GM15510 (cell line): ENCODE data around the gene PINLYP.
A peak's percentile ranks its signal among the peaks of the same experiment; 100 is the strongest.

Experiments used
- POLR2A ChIP-seq: IDR thresholded peaks from 3 replicates; pipeline ENCODE4 v1.6.1; 2011; ENCODE audit warnings: borderline replicate concordance; ENCODE audit not compliant: insufficient read length; ENCODE audit errors: extremely low read depth

PINLYP gene

GRCh38 chr19:43592800-43593350 lies 17.3 kb downstream of the PINLYP start:
- no peak for TF ChIP-seq POLR2A

DNA sequence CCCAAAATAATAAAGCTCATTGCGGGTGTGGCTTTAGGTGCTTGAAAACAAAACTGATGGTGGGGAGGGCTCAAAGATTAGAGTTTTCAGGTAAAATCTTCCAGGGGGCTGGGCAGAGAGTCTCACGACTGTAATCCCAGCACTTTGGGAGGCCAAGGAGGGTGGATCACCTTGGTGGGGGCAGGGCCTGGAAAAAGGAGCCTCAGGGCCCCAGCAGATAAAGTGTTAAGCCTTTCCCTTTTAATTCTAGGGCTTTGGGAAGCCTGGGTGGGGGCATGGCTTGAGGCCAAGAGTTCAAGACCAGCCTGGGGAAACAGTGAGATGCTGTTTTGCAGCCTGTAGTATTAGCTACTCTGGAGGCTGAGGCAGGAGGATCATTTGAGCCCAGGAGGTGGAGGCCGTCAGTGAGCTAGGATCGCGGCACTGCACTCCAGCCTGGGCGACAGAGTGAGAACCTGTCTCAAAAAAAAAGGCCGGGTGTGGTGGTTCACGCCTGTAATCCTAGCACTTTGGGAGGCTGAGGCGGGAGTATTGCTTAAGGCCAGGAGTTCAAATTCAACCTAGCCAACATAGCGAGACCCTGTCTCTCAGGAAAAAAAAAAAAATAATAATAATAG lies 18.6 kb downstream of the PINLYP start:
- TF ChIP-seq POLR2A: no peak

- no peak for TF ChIP-seq POLR2A
These were observed 19.4 kb downstream of the PINLYP start for GRCh38 chr19:43594710-43595604.

GRCh38 chr19:43595605-43595998 lies 20.0 kb downstream of the PINLYP start:
- TF ChIP-seq POLR2A: no peak

- TF ChIP-seq POLR2A: peak; percentile 66
These were observed 20.6 kb downstream of the PINLYP start, which contains the start of the genes IRGQ and ZNF576 for GRCh38 chr19:43595999-43596841. IRGQ (minus strand) TSS chr19:43596134; CDS start chr19:43595338, 796 bp downstream. ZNF576 (plus strand) TSS chr19:43596595; CDS start chr19:43597109, 514 bp downstream.

- no peak for TF ChIP-seq POLR2A
These were observed 21.4 kb downstream of the PINLYP start for GRCh38 chr19:43596842-43597461.

DNA sequence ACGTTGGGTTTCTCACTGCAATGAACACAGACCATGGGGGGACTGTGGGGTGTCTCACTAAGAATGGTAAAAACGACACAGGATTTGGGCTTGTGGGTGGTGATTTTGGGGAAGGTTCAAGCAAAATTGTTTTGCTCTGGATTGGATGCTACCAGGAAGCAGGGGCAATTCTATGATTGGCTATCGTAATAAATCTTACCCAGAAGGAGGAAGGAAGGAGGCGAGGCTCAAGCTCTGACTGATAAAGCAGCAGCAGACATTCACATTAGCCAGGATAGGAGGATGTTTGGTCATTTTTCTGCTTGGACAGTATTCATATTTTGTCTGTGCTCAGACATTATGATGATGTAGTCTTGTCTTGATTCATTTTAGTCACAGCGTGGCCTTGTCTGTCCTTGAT lies 22.3 kb downstream of the PINLYP start:
- TF ChIP-seq POLR2A: no peak

DNA sequence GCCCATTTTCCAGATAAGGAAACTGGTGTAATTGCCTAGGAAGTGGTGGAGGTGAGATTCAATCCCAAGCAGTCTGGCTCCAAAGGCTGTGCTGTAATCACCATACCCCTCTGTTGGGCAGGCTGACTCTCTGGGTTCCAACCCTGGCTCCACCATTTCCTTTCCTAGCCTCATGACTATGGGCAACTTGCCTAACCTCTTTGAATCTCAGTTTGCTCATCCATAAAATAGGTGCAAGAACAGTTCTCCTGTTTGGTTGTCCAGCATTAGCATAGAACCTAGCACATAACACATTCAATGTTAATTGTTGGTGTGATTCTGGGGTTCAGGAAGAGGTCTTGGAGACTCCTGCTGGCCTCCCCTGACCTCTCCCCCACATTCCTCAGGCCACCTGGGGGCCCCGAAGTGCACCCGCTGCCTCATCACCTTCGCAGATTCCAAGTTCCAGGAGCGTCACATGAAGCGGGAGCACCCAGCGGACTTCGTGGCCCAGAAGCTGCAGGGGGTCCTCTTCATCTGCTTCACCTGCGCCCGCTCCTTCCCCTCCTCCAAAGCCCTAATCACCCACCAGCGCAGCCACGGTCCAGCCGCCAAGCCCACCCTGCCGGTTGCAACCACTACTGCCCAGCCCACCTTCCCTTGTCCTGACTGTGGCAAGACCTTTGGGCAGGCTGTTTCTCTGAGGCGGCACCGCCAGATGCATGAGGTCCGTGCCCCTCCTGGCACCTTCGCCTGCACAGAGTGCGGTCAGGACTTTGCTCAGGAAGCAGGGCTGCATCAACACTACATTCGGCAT lies 23.0 kb downstream of the PINLYP start:
- TF ChIP-seq POLR2A: no peak

GRCh38 chr19:43599635-43600295 lies 24.2 kb downstream of the PINLYP start:
- no peak for TF ChIP-seq POLR2A

GRCh38 chr19:43605875-43606568 lies 30.4 kb downstream of the PINLYP start:
- TF ChIP-seq POLR2A: no peak

DNA sequence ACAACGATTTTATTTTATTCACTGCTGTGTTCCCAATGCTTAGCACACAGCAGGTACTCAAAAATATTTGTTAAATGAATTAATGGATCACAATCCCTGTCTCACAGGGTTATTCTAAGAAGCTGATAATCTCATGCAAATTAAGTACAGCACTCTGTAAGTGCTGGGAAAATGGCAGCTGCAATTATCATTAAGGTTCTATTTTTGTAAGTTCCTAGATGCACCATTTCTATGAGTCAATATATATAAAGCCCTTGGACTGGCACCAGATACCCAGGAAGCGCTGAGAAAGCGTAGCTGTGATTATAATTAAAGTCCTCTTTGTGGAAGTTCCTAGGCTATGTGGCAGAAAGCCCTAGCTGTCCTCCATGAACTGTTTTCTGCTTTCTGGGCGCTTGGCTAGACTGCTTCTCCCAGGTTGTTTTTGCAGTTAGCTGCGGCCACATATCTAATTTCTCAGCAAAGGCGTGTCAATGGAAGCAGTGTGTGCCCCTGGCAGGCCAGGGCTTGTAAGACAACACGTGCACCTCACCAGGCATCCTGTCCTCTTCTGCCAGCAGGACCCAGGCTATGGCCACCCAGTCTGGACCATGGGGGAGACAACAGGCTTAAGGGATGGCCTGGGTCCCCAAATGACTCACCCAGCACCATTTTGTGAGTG lies 31.1 kb downstream of the PINLYP start:
- TF ChIP-seq POLR2A: no peak
